Myocyte (in vitro differentiated cells): Measurements from ENCODE around the gene LKAAEAR1. TPM values are rescaled to one million over a fixed set of nuclear protein-coding genes. Genes with fewer than 3 reads are reported as not detected.
A peak's percentile ranks its signal among the peaks of the same experiment; 100 is the strongest.

Source experiments
- DNase-seq: peaks from one replicate; pipeline ENCODE4 v3.0.0-alpha.2; 2012; ENCODE audit warnings: low read depth
- microRNA-seq: library from miRNA; unstranded; fragments of <30 nt; microRNA quantifications from one replicate; pipeline ENCODE4, GENCODE V29; 2016
- total RNA-seq: library from RNA; depleted of rRNA; stranded (reverse); fragments of >200 nt; gene quantifications from 2 replicates; pipeline ENCODE4 v1.2.3, GENCODE V29; 2014

The LKAAEAR1 gene
- total RNA-seq, 1 donor from 2014 or later: 0.24 TPM

GRCh38 chr20:64039293-64040160 is 44.7 kb downstream of the LKAAEAR1 start:
- no peak for DNase-seq

- peak; percentile 53 for DNase-seq
Measured at GRCh38 chr20:64038565-64039292, 45.5 kb downstream of the LKAAEAR1 start.

GRCh38 chr20:64038224-64038564 is 46.0 kb downstream of the LKAAEAR1 start:
- no peak for DNase-seq

GRCh38 chr20:64037498-64038213 is 46.5 kb downstream of the LKAAEAR1 start:
- no peak for DNase-seq

GRCh38 chr20:64037199-64037497 is 47.0 kb downstream of the LKAAEAR1 start:
- DNase-seq: no peak

- DNase-seq: peak; percentile 69
Measured at GRCh38 chr20:64036346-64037198, 47.6 kb downstream of the LKAAEAR1 start.

GRCh38 chr20:64035933-64036345 is 48.3 kb downstream of the LKAAEAR1 start, which contains the start of gene C20orf204:
Gene C20orf204, plus strand, starts transcription at chr20:64036182. Its CDS starts 142 bp downstream, at chr20:64036324.
- no peak for DNase-seq

GRCh38 chr20:64035066-64035932 is 48.9 kb downstream of the LKAAEAR1 start:
- no peak for DNase-seq

GRCh38 chr20:64033981-64034493 is 50.2 kb downstream of the LKAAEAR1 start:
- peak; percentile 70 for DNase-seq

Small RNA genes lying within 50 kb of the gene (microRNA-seq; reads per million reads assigned to microRNA genes)
- gene MIR6813: 0.48 reads per million

Other genes with a start within 250 kb of the LKAAEAR1 start
- not detected in 2 replicates for gene ABHD16B, start 222.9 kb downstream of the LKAAEAR1 start, total RNA-seq
- gene TPD52L2, start 219.1 kb downstream of the LKAAEAR1 start, total RNA-seq: 94.4 and 99.0 TPM in 2 replicates
- gene DNAJC5, start 189.3 kb downstream of the LKAAEAR1 start, total RNA-seq: 49.3 and 60.7 TPM in 2 replicates
- 19.9 and 22.3 TPM in 2 replicates for gene UCKL1, start 128.0 kb downstream of the LKAAEAR1 start, total RNA-seq
- 17.8 and 23.2 TPM in 2 replicates for gene ZNF512B, start 114.5 kb downstream of the LKAAEAR1 start, total RNA-seq
- gene SAMD10, start 104.8 kb downstream of the LKAAEAR1 start, total RNA-seq: 1.1 and 9.2 TPM in 2 replicates
- 42.4 and 49.4 TPM in 2 replicates for gene PRPF6, start 103.3 kb downstream of the LKAAEAR1 start, total RNA-seq
- gene C20orf204, start 48.2 kb downstream of the LKAAEAR1 start, total RNA-seq: 0.45 and 0.47 TPM in 2 replicates
- gene SOX18, start 34.8 kb downstream of the LKAAEAR1 start, total RNA-seq: not detected in 2 replicates
- gene TCEA2, start 21.2 kb downstream of the LKAAEAR1 start, total RNA-seq: 18.9 and 21.6 TPM in 2 replicates
- 10.7 and 16.4 TPM in 2 replicates for gene RGS19, start 4.9 kb downstream of the LKAAEAR1 start, total RNA-seq
- 1.0 and 1.1 TPM in 2 replicates for gene OPRL1, start 4.3 kb downstream of the LKAAEAR1 start, total RNA-seq
- gene NPBWR2, start 23.2 kb upstream of the LKAAEAR1 start, total RNA-seq: not detected in 2 replicates
- gene MYT1, start 80.1 kb upstream of the LKAAEAR1 start, total RNA-seq: not detected in 2 replicates
- 62.3 and 94.6 TPM in 2 replicates for gene PCMTD2, start 171.3 kb upstream of the LKAAEAR1 start, total RNA-seq